ENCODE results near the gene ZNF132.

DNA sequence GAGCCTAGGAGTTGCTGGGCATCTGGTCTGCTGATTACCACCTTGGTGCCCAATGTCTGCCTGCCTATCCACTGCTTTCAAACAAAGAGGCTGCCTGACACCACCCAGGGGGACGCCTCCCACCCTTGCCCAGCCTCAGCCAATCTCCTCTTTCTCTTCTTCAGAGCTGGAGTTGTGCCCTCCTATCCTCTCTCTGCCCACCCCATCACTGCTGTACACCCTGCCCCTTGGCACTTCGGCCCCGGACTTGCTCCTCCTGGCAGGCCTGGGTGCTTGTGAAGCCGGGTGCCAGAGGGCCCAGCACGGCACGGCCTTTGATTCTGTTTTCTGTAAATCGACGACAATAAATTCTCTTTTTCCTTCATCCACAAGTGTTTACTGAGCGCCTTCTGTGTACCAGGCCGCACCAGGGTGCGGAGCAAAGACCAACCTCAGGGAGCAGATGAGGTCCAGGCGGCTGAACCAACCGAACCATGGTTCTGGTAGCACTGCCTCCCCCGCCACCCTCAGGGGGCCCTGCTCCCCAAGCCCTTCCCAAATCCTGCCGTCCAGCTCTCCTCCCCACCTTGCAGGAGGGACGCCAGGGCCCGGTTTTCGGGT is 39.5 kb downstream of the ZNF132 start:
- TF ChIP-seq, protein P1, sequence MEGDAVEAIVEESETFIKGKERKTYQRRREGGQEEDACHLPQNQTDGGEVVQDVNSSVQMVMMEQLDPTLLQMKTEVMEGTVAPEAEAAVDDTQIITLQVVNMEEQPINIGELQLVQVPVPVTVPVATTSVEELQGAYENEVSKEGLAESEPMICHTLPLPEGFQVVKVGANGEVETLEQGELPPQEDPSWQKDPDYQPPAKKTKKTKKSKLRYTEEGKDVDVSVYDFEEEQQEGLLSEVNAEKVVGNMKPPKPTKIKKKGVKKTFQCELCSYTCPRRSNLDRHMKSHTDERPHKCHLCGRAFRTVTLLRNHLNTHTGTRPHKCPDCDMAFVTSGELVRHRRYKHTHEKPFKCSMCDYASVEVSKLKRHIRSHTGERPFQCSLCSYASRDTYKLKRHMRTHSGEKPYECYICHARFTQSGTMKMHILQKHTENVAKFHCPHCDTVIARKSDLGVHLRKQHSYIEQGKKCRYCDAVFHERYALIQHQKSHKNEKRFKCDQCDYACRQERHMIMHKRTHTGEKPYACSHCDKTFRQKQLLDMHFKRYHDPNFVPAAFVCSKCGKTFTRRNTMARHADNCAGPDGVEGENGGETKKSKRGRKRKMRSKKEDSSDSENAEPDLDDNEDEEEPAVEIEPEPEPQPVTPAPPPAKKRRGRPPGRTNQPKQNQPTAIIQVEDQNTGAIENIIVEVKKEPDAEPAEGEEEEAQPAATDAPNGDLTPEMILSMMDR (IDR thresholded peaks at IDR 0.05 in 2 of 3, conservative IDR thresholded peaks at IDR 0.05 in 1 of 3; ENCODE audit: borderline replicate concordance in 1 of 3, insufficient read depth in 1 of 3, low read depth in 2 of 3, low read length in 2 of 3): no peak
- TF ChIP-seq EZH2 (IDR thresholded peaks at IDR 0.05): no peak
- TF ChIP-seq POLR2A (IDR thresholded peaks at IDR 0.05; ENCODE audit: borderline replicate concordance, extremely low read depth, insufficient read depth, insufficient read length): no peak
- TF ChIP-seq REST (IDR thresholded peaks at IDR 0.05; ENCODE audit: low read depth): no peak
- no peak for TF ChIP-seq ATF3 (IDR thresholded peaks at IDR 0.05)
- no peak for TF ChIP-seq CEBPB (IDR thresholded peaks at IDR 0.05; ENCODE audit: low read depth)
- no peak for TF ChIP-seq RAD21 (IDR thresholded peaks at IDR 0.05; ENCODE audit: low read depth)
- no peak for TF ChIP-seq JUND (IDR thresholded peaks at IDR 0.05)
- TF ChIP-seq SIN3A (IDR thresholded peaks at IDR 0.05; ENCODE audit: low read depth): no peak
- no peak for TF ChIP-seq SP1 (IDR thresholded peaks at IDR 0.05; ENCODE audit: low read depth)
- TF ChIP-seq TCF7L2 (IDR thresholded peaks at IDR 0.05; ENCODE audit: borderline replicate concordance, extremely low read depth, insufficient read depth, insufficient read length): no peak
- no peak for TF ChIP-seq ZBTB33 (IDR thresholded peaks at IDR 0.05; ENCODE audit: extremely low read depth, insufficient replicate concordance, low read length)

Data from HCT116 (cell line).